Tibial artery (tissue), 4 donors: ENCODE measurements around the gene PERCC1.
A peak's percentile ranks its signal among the peaks of the same experiment; 100 is the strongest.

ENCODE experiments used
- DNase-seq, 2 donors: peaks; one replicate each; pipeline ENCODE4 v3.0.0-alpha.2; 2019
- H3K27ac ChIP-seq, 2 donors: fragments of 200-600 bp; sonication (generic) in 1 of 2; 1 replicate in 1 of 2; 2 replicates in 1 of 2; pipeline ENCODE4 v1.5.1; 2018 to 2019; ENCODE audit warnings: mild to moderate bottlenecking in 1 of 2
- H3K27me3 ChIP-seq, 2 donors: fragments of 200-600 bp; sonication (generic) in 1 of 2; one replicate each; pipeline versions ENCODE4 v1.5.1 to v1.6.0; 2016 to 2019
- H3K36me3 ChIP-seq, 3 donors: fragments of 200-600 bp; sonication (generic) in 2 of 3; one replicate each; pipeline ENCODE4 v1.5.1; 2016 to 2019; ENCODE audit warnings: mild to moderate bottlenecking in 2 of 3
- H3K4me1 ChIP-seq, 4 donors: fragments of 200-600 bp; sonication (generic) in 2 of 4; 1 replicate in 3 of 4; 2 replicates in 1 of 4; pipeline ENCODE4 v1.5.1; 2016 to 2019
- H3K4me3 ChIP-seq, 2 donors: fragments of 200-600 bp; sonication (generic) in 1 of 2; 1 replicate in 1 of 2; 2 replicates in 1 of 2; pipeline ENCODE4 v1.5.1; 2018 to 2019; ENCODE audit warnings: mild to moderate bottlenecking in 2 of 2
- H3K9me3 ChIP-seq, 3 donors: fragments of 200-600 bp; sonication (generic) in 1 of 3; one replicate each; pipeline ENCODE4 v1.5.1; 2016 to 2019
- CTCF ChIP-seq, 2 experiments: fragments of 200-600 bp in 1 of 2; fragments of 450-650 bp in 1 of 2; IDR thresholded peaks; one replicate each; pipeline ENCODE4 v1.5.1; 2017 to 2019; ENCODE audit warnings: antibody characterized with exemption in 2 of 2, mild to moderate bottlenecking in 1 of 2, moderate library complexity in 1 of 2
- intact Hi-C: fragments of 100-400 bp; cut with DNase I; formaldehyde crosslinking; loops from one replicate; pipeline ENCODE4 v1.15.0; 2023; ENCODE audit warnings: low total_unique reads

PERCC1 gene

DNA sequence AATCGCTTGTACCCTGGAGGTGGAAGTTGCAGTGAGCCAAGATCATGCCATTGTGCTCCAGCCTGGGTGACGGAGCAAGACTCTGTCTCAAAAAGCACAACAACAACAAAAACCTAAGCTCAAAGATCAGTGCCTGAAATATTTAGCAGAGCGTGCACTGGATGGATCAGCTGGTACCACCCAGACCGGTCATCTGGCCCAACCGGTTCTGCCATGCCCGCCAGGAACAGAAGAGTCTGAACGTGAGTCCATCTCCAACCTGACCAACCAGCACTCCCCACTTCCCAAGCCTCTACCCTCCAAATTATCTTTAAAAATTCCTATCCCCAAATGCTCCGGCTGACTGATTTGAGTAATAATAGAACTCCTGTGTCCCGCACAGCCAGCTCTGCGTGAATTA, 8.8 kb upstream of the PERCC1 start:
- Histone ChIP-seq H3K9me3 (no peaks in the 10 kb centered on the region), H3K36me3 (peaks cover 0 to 6% (median 0%) of the 10 kb centered on the region in 3 donors), H3K4me3 (no peak overlapping the region), H3K27me3 (no peaks in the 10 kb centered on the region), H3K4me1 (peaks cover 0 to 28% (median 18%) of the 10 kb centered on the region in 4 donors), H3K27ac (peak overlapping the region; percentile 87 to 93)
- intact Hi-C loops, result loop anchor here (10.0 kb wide), 1 partner anchor 53 kb away; the partner anchor contains the start of gene CLCN7
- TF ChIP-seq CTCF (IDR thresholded peaks at IDR 0.05), result no peak
- no peak for DNase-seq

DNA sequence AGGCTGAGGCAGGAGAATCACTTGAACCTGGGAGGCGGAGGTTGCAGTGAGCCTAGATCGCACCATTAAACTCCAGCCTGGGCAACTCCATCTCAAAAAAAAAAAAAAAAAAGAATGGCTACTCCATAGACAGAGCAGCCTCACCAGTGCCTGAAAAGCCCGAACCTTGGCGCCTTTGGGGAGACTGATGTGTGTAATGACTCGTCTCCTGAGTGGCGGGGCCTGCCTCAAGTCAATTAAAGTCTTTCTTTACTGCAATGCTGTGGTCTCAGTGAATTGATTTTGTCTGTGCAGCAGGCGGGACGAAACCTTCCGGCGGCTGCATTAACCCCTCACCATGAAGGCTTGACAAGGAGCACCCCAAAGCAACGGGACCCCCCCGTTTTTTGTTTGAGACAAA, 6.8 kb upstream of the PERCC1 start:
- no peak for TF ChIP-seq CTCF (IDR thresholded peaks at IDR 0.05)

DNA sequence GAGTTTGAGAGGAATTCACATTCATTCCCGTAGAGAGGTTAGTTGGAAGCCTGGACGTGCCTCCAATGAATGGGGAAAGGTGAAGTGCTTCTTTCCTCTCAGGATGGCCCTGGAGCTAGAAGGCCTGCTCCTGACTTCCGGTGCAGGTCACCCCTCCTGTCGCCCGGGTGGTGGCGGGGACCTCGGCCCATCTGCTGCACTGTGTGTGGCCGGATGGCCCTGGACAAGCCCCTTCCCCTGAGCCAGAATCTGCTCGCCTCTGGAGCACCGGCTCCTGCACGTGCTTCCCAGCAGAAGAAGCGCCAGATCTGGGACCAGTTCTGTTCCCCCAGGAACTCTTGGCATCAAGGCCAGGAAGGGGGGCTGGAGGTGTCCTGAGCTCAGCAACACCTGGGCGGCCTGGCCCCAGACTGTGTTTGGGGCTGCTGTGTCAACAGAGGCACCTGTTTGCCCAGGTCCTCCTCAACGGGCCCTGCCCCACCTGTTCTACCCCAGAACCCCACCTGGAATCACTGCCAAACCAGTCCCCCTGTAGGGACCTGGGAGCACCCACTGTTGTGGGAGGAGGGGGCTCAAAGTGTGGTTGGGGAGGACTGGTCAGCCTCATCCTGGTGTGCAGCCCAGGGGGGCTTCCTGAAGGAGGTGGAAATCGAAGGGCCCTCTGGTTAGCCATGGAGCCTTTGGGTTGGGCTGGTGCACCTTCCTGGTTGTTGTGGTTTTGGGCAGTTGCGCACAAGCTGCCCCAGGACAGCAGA, 5.1 kb upstream of the PERCC1 start:
- no peak for TF ChIP-seq CTCF (IDR thresholded peaks at IDR 0.05)
- Histone ChIP-seq H3K27me3 (peaks cover 0 to 18% of the 10 kb centered on the region in 2 donors), H3K4me3 (no peak overlapping the region), H3K9me3 (no peaks in the 10 kb centered on the region), H3K4me1 (peaks cover 0 to 22% (median 4%) of the 10 kb centered on the region in 4 donors), H3K27ac (no peak overlapping the region), H3K36me3 (no peaks in the 10 kb centered on the region)
- no peak for DNase-seq
- intact Hi-C loops, result loop anchor here (10.0 kb wide), 1 partner anchor 49 kb away; the partner anchor contains the start of gene CLCN7

More for the DNA sequence above, 6.8 kb upstream of the PERCC1 start:
- H3K27me3 ChIP-seq, result peaks cover 0 to 7% of the 10 kb centered on the region in 2 donors
- no peak for DNase-seq
- intact Hi-C loops, result loop anchor here (10.0 kb wide), 1 partner anchor 51 kb away; the partner anchor contains the start of gene CLCN7
- no peak overlapping the region for H3K27ac ChIP-seq
- no peaks in the 10 kb centered on the region for H3K9me3 ChIP-seq
- H3K4me3 ChIP-seq, result no peak overlapping the region
- peaks cover 0 to 31% (median 15%) of the 10 kb centered on the region in 4 donors for H3K4me1 ChIP-seq
- H3K36me3 ChIP-seq, result no peaks in the 10 kb centered on the region

DNA sequence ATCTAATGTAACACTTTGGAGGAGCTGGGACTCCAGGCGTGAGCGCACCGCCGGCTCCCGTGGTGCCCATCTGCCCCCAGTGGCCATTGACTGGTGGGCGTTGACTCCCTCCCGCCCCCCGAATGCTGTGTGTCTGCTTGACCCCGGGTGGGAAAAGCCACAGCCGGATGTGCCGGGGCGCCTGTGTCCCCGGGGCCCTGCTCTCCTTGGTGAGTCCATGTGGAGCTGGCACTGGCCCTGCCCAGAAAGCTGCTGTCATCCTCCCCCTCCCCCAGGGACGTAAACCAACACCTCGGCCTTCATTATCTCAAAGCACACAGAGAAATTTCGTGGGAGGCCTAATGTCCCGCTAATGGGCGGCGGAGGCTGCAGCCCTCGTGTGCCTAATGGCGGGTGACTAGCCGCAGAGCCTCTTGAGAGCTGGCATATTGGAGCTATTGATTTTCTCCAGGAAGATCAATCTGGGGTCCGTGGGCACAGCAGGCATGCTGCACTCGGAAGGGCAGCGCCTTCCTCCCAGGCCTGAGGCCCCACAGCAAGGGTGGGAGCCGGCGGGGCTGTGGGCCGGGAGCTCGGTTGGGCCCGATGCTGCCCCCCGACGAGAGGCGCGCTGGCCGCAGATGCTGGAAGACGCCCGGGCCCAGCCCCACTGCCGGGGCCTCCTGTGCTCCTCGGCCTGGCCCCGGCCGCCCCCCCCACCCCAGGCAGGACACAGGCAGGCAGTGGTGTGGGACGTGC, 4.0 kb upstream of the PERCC1 start:
- Histone ChIP-seq H3K36me3 (no peaks in the 10 kb centered on the region), H3K9me3 (no peaks in the 10 kb centered on the region), H3K4me1 (peaks cover 0 to 15% (median under 1%) of the 10 kb centered on the region in 4 donors), H3K27me3 (peaks cover 0 to 24% of the 10 kb centered on the region in 2 donors), H3K4me3 (no peak overlapping the region), H3K27ac (no peak overlapping the region)
- DNase-seq, result no peak
- TF ChIP-seq CTCF (IDR thresholded peaks at IDR 0.05), result no peak
- intact Hi-C loops, result loop anchor here (10.0 kb wide), 1 partner anchor 48 kb away; the partner anchor contains the start of gene CLCN7

GRCh38 chr16:1427473-1428461, 3.1 kb upstream of the PERCC1 start:
- Histone ChIP-seq H3K27me3 (peaks cover 0 to 32% of the 10 kb centered on the region in 2 donors), H3K9me3 (no peaks in the 10 kb centered on the region), H3K36me3 (no peaks in the 10 kb centered on the region), H3K27ac (no peak overlapping the region), H3K4me1 (peaks cover 0 to 9% (median 0%) of the 10 kb centered on the region in 4 donors), H3K4me3 (no peak overlapping the region)
- no peak for TF ChIP-seq CTCF (IDR thresholded peaks at IDR 0.05)
- DNase-seq, result no peak
- intact Hi-C loops, result loop anchor here (10.0 kb wide), 1 partner anchor 47 kb away; the partner anchor contains the start of gene CLCN7
